HepG2 (cell line): ENCODE results near the gene RNF213. TPM values are rescaled to one million over a fixed set of nuclear protein-coding genes. Genes with fewer than 3 reads are reported as not detected.

Source experiments
- ATAC-seq: fragments of 200-7000 bp; cut with Tn5 transposase; 3 replicates; pipeline ENCODE4 v1.9.1; 2020; ENCODE audit warnings: mild to moderate bottlenecking, moderate library complexity
- BruUV-seq: library from RNA; stranded (reverse); fragments of 400-500 nt; replicated peaks from 2 replicates; lab custom pipeline; 2021; lab: Mats Ljungman, UMichigan
- CTCF ChIA-PET: fragments of 300-600 bp; formaldehyde crosslinking; extraction: SDS; loops from one replicate; lab custom pipeline; 2021; ENCODE audit warnings: low total read pairs, inconsistent platforms, low intra/inter-chr PET ratio; lab: Yijun Ruan, JAX
- POLR2A ChIA-PET: fragments of 350-600 bp; sonication (Branson Sonifier 250); formaldehyde crosslinking; loops from one replicate; lab custom pipeline; 2020; ENCODE audit warnings: antibody characterized with exemption, inconsistent platforms; lab: Yijun Ruan, JAX
- DNase-seq: peaks from one replicate; pipeline ENCODE4 v3.0.0-alpha.2; 2015; ENCODE audit warnings: low spot score
- FAIRE-seq: peaks from 3 replicates; lab custom pipeline; 2011; peaks lifted over from hg19 to GRCh38; lab: Jason Lieb, UNC
- H2AFZ ChIP-seq: one replicate; pipeline ENCODE4 v1.6.1; 2011; ENCODE audit warnings: low read length, inconsistent platforms
- H3K27ac ChIP-seq: fragments of 300-600 bp; 3 replicates; pipeline ENCODE4 v1.8.0; 2011; ENCODE audit warnings: mixed run types, mild to moderate bottlenecking, mixed read lengths, low read length, inconsistent platforms; ENCODE audit not compliant: insufficient read depth; ENCODE audit errors: extremely low read length
- H3K27me3 ChIP-seq, 2 experiments: fragments of 200-600 bp in 1 of 2; 2 replicates in 1 of 2; 3 replicates in 1 of 2; pipeline versions ENCODE4 v1.6.0 to v1.8.0; 2011; ENCODE audit warnings: low read length in 2 of 2, mild to moderate bottlenecking in 2 of 2, moderate library complexity in 2 of 2, inconsistent platforms in 1 of 2; ENCODE audit not compliant: insufficient read depth in 2 of 2, control insufficient read depth in 1 of 2
- H3K36me3 ChIP-seq, 2 experiments: fragments of 200-600 bp in 1 of 2; replicated peaks in 1 of 2; 2 replicates in 1 of 2; 3 replicates in 1 of 2; pipeline versions ENCODE4 v1.5.1 to v1.8.0; 2011; ENCODE audit warnings: low read length in 2 of 2, inconsistent platforms in 1 of 2; ENCODE audit not compliant: insufficient read depth in 2 of 2, control insufficient read depth in 1 of 2
- H3K4me1 ChIP-seq: 2 replicates; pipeline ENCODE4 v1.5.1; 2012; ENCODE audit warnings: low read length, inconsistent platforms; ENCODE audit not compliant: insufficient read depth
- H3K4me2 ChIP-seq: 2 replicates; pipeline ENCODE4 v1.6.0; 2011; ENCODE audit warnings: low read depth, low read length, inconsistent platforms
- H3K4me3 ChIP-seq, 3 experiments: fragments of 200-600 bp in 1 of 3; sonication (generic), shearing (Covaris generic) in 1 of 3; replicated peaks in 1 of 3; 2 replicates each; pipeline ENCODE4 v1.5.1; 2011 to 2016; ENCODE audit warnings: low read length in 3 of 3, inconsistent platforms in 2 of 3, low read depth in 2 of 3, mild to moderate bottlenecking in 2 of 3, control low read depth in 1 of 3, mixed read lengths in 1 of 3; ENCODE audit not compliant: insufficient read depth in 1 of 3
- H3K79me2 ChIP-seq: one replicate; pipeline ENCODE4 v1.6.1; 2011; ENCODE audit warnings: low read length, inconsistent platforms; ENCODE audit not compliant: insufficient read depth
- H3K9ac ChIP-seq: 2 replicates; pipeline ENCODE4 v1.6.0; 2011; ENCODE audit warnings: mild to moderate bottlenecking, low read depth, low read length, inconsistent platforms; ENCODE audit not compliant: insufficient read depth
- H3K9me3 ChIP-seq: 2 replicates; pipeline ENCODE4 v1.5.1; 2012; ENCODE audit warnings: mild to moderate bottlenecking, low read length
- H4K20me1 ChIP-seq: 2 replicates; pipeline ENCODE4 v1.6.0; 2011; ENCODE audit warnings: inconsistent platforms, mild to moderate bottlenecking, low read length, moderate library complexity; ENCODE audit not compliant: insufficient read depth
- HNF1B ChIP-seq: sonication (generic); formaldehyde crosslinking; IDR thresholded peaks from 2 replicates; pipeline ENCODE4 v1.5.1; 2020; ENCODE audit warnings: mild to moderate bottlenecking, moderate library complexity, missing genetic modification reagents
- RBFOX2 ChIP-seq: fragments of 200-400 bp; formaldehyde crosslinking; IDR thresholded peaks from 2 replicates; pipeline ENCODE4 v1.6.1; 2017; ENCODE audit warnings: low read depth, mild to moderate bottlenecking, low read length
- SNAPC4 ChIP-seq: sonication (generic); formaldehyde crosslinking; IDR thresholded peaks from 2 replicates; pipeline ENCODE4 v1.4.0; 2020; ENCODE audit warnings: mild to moderate bottlenecking, missing genetic modification reagents
- TBP ChIP-seq: sonication (generic); formaldehyde crosslinking; IDR thresholded peaks from 2 replicates; pipeline ENCODE4 v1.5.0; 2020; ENCODE audit warnings: missing genetic modification reagents
- ZBTB33 ChIP-seq: sonication (generic); formaldehyde crosslinking; IDR thresholded peaks from 2 replicates; pipeline ENCODE4 v1.4.0; 2020; ENCODE audit warnings: missing genetic modification reagents
- ZNF672 ChIP-seq: sonication (generic); formaldehyde crosslinking; IDR thresholded peaks from 2 replicates; pipeline ENCODE4 v1.8.1; 2022; ENCODE audit warnings: missing genetic modification reagents
- WGBS: methylation state at CpG from one replicate; pipeline ENCODE4 v1.1.6; 2017; ENCODE audit warnings: low lambda C conversion rate; 5-methylcytosine and 5-hydroxymethylcytosine counted together
- in situ Hi-C: cut with HindIII; loops from 2 replicates; pipeline ENCODE4 v1.10.0; 2017; ENCODE audit warnings: low pct_unique_long_range_greater_than_20kb; ENCODE audit not compliant: extremely low pct_ligation_motif_present
- intact Hi-C: fragments of 100-400 bp; cut with micrococcal nuclease; formaldehyde crosslinking; loops from one replicate; pipeline ENCODE4 v1.10.0; 2022; ENCODE audit not compliant: unreplicated experiment
- polyA plus RNA-seq, 8 experiments: library from polyadenylated mRNA; depleted of rRNA in 3 of 8; stranded (reverse) in 7 of 8; unstranded in 1 of 8; fragments of >200 nt; fragmentation: Illumina TruSeq in 4 of 8; extraction: Trizol in 4 of 8; gene quantifications; 2 replicates each; pipeline versions ENCODE4 v1.2.1 to v1.2.3, GENCODE V29; 2011 to 2016; ENCODE audit warnings: low read depth in 4 of 8, missing spikeins in 1 of 8, mixed read lengths in 1 of 8; ENCODE audit not compliant: insufficient read depth in 1 of 8
- total RNA-seq, 5 experiments: library from RNA; depleted of rRNA; stranded (reverse); fragments of >200 nt; fragmentation: Illumina TruSeq; extraction: Trizol; gene quantifications; 2 replicates each; pipeline ENCODE4 v1.2.3, GENCODE V29; 2016; ENCODE audit warnings: low read depth in 1 of 5
- TF ChIP-seq, protein P1 (sequence below): sonication (generic); formaldehyde crosslinking; IDR thresholded peaks from 2 replicates; pipeline ENCODE4 v1.5.0; 2020; ENCODE audit warnings: mild to moderate bottlenecking, missing genetic modification reagents, moderate library complexity

Gene RNF213
- total and polyA plus RNA-seq, 2 of the 13 experiments (the other 11 are each of a cell fraction or from before 2014, with no cell fraction given), result 38.6 to 38.7 TPM

GRCh38 chr17:80311216-80311827, 50.7 kb downstream of the RNF213 start (continued):
- no peak for TF ChIP-seq HNF1B
- TF ChIP-seq TBP (CRISPR knock-in tag), result no peak
- TF ChIP-seq, all 625 proteins: peak for 0

DNA sequence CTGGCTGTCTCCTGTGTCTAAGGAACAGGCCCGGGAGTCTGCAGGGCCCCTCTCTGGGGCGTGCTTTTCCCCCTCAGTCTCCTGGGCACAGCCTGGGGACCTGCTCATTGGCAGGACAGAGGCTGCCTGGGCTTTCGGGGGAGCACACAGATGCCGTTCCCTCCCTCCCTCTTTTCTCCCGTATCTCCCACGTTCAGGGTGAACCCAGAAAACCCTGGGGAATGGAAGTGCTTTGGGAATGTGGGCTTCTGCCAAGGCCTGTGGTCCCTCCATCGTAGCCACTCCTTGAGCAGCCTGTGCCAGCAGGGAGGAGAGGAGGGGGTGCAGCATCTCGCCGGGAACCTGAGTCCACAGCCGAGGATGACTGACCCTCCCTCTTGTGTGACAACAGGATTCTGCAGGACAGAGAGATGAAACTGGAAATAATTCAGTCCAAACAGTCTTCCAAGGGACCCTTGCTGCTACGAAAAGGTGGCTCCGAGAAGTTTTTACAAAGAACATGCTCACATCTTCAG, 52.0 kb downstream of the RNF213 start:
- ATAC-seq, result no peak; the same call in 2 of the 3 replicates
- intact Hi-C loops, result no loop called here
- H3K9ac ChIP-seq, result no peak overlapping the region

More for the DNA sequence above, 52.0 kb downstream of the RNF213 start:
- FAIRE-seq, result no peak
- no peak for DNase-seq
- H3K27me3 ChIP-seq, result no peaks in the 10 kb centered on the region
- no TSS peak for BruUV-seq
- H3K4me1 ChIP-seq, result no peaks in the 10 kb centered on the region
- H3K27ac ChIP-seq, result no peak overlapping the region
- no peaks in the 10 kb centered on the region for H3K79me2 ChIP-seq
- in situ Hi-C loops, result no loop called here
- 97% methylated on average over 11 of the region's 12 CpGs for WGBS
- TF ChIP-seq, protein P1, sequence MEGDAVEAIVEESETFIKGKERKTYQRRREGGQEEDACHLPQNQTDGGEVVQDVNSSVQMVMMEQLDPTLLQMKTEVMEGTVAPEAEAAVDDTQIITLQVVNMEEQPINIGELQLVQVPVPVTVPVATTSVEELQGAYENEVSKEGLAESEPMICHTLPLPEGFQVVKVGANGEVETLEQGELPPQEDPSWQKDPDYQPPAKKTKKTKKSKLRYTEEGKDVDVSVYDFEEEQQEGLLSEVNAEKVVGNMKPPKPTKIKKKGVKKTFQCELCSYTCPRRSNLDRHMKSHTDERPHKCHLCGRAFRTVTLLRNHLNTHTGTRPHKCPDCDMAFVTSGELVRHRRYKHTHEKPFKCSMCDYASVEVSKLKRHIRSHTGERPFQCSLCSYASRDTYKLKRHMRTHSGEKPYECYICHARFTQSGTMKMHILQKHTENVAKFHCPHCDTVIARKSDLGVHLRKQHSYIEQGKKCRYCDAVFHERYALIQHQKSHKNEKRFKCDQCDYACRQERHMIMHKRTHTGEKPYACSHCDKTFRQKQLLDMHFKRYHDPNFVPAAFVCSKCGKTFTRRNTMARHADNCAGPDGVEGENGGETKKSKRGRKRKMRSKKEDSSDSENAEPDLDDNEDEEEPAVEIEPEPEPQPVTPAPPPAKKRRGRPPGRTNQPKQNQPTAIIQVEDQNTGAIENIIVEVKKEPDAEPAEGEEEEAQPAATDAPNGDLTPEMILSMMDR (CRISPR knock-in tag), result no peak
- no peak for TF ChIP-seq ZNF672 (CRISPR knock-in tag)
- TF ChIP-seq ZBTB33 (CRISPR knock-in tag), result no peak
- TF ChIP-seq SNAPC4, result no peak
- TF ChIP-seq RBFOX2, result no peak
- no peaks in the 10 kb centered on the region for H4K20me1 ChIP-seq
- no peak overlapping the region for H2AFZ ChIP-seq
- H3K36me3 ChIP-seq, result peaks cover 27 to 51% of the 10 kb centered on the region in 2 experiments
- H3K4me3 ChIP-seq, result no peak overlapping the region
- H3K9me3 ChIP-seq, result no peaks in the 10 kb centered on the region
- CTCF ChIA-PET, result no interaction called here
- no peak overlapping the region for H3K4me2 ChIP-seq
- POLR2A ChIA-PET, result no interaction called here
